Hematopoietic multipotent progenitor cell treated with erythropoietin and hydrocortisone succinate and interleukin-3 and kit ligand, for 4 days (in vitro differentiated cells): Measurements from ENCODE around the gene SPINT3.

Experiments used
- DNase-seq: peaks from one replicate; pipeline ENCODE4 v3.0.0-alpha.2; 2015

The SPINT3 gene

GRCh38 chr20:45515147-45515913 lies at the start of gene SPINT3:
TSS of gene SPINT3 (minus strand) at chr20:45515622. CDS start at chr20:45515608, 14 bp downstream.
- no peak for DNase-seq

- no peak for DNase-seq
Measured at GRCh38 chr20:45564760-45565276, 49.4 kb upstream of the SPINT3 start.

GRCh38 chr20:45555198-45555597 lies 39.8 kb upstream of the SPINT3 start:
- no peak for DNase-seq

- no peak for DNase-seq
Measured at GRCh38 chr20:45552456-45552855, 37.0 kb upstream of the SPINT3 start.

GRCh38 chr20:45550765-45551164 lies 35.3 kb upstream of the SPINT3 start:
- DNase-seq = no peak

- no peak for DNase-seq
Measured at GRCh38 chr20:45548410-45548809, 33.0 kb upstream of the SPINT3 start.

DNA sequence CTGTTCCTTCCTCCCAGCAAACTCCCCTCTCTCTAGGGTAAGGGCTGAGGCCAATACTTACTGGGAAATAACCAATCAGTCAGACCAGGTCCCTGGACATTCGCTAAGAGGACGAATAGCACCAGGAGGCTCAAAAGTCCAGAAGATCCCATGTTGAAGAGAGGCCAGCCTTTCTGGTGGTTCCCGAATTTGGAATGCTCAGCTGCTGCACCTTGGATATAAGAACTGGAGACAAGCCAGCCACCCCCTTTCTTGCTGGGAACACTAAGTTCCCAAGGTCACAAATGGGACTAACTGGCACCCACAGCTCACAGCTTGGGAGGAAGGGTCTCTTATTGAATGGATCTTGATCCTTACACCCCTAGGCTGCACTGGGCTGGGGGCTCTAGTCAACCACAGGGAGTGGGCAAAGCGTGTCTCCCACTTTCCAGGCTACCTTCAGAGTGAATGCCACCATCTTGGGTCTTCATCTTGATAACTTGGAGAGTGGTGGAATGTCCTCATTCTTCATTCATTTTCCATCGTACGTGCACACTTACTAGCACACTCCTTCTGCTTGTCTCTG lies 31.9 kb upstream of the SPINT3 start, which contains the start of gene EPPIN:
TSS of gene EPPIN (minus strand) at position 196 of the 565 bp plus-strand sequence. CDS start at position 152, 44 bp downstream.
- no peak for DNase-seq

GRCh38 chr20:45545754-45546453 lies 30.5 kb upstream of the SPINT3 start:
- DNase-seq = peak; percentile 35

DNA sequence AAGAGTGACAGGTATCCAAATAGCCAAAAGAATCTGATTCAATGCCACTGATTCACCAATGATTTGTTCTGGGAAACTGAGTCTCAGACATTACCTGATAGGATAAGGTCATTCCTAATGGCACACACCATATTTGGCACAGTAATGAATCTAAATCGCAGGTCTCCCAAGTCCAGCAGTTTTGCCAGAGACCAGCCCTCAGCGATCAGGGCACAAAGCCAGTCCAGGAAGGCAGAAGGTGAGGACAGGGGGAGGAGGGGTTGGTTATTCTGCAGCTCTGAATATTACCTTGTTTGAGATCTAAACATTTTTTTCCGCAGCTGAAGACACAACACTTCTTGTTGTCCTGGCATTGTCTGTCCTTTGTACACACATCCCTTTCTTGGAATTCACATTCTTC lies 29.9 kb upstream of the SPINT3 start:
- no peak for DNase-seq

DNA sequence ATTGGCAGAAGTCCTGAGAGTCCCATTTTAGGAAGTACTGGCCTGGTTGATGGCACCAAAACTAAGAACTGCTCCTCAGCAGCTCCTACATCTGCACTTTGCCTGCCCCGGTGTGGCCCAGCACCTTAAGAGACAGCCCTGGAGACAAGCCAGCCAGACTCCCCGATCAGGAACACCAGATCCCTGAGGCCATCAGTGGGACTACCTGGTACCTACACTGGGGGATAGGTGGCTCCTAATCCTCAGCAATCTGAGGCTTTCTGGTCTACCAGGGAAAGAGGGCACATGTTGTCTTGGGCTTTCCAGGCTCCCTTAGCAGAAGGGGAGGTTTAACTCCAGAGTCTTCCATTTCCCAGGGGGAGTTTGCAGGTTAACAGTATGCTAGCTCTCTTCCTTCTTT lies 24.0 kb upstream of the SPINT3 start, which contains the start of gene WFDC6:
TSS of gene WFDC6 (minus strand) at position 101 of the 400 bp plus-strand sequence. CDS start at position 26, 75 bp downstream.
- DNase-seq = no peak

DNA sequence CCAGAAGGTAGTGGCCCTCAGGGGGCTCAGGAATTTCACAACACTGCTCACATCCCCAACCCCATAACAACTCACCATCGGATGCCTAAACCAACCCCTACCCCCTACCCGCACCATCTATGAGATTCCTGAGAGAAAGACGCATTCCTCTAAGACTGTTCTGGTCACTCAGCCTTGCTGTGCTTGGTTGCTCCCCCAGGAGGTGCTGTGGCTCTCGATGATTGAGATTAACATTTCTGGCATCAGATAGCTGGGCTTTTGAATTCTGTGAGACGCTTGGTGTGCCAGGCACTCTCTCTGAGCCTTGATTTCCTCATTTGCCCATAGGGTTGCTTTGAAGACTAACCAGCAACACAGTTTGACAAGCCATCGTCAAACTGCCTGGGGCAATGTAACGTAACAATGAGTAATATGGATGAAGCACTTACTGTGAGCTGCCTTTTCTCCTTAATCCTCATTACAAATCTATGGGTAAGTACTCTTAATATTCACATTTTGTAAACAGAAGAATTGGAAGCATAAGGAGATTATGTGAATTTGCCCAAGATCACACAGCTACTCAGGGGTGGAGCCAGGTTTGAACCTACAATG lies 22.9 kb upstream of the SPINT3 start:
- no peak for DNase-seq

DNA sequence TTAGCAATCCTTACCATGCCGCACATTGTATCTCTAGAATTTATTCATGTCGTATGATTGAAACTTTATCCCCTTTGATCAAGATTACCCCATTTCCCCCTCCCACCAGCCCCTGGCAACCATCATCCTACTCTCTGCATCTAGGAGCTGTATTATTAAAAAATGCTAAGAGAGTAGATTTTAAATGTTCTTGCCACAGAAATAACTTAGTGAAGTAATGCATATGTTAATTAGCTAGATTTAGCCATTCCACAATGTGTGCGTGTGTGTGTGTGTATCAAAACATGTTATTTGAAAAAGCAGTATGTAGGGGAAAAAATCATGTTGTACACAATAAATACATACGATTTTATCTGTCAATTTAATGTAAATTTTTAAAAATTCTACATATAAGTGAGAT lies 11.9 kb upstream of the SPINT3 start:
- DNase-seq = no peak

DNA sequence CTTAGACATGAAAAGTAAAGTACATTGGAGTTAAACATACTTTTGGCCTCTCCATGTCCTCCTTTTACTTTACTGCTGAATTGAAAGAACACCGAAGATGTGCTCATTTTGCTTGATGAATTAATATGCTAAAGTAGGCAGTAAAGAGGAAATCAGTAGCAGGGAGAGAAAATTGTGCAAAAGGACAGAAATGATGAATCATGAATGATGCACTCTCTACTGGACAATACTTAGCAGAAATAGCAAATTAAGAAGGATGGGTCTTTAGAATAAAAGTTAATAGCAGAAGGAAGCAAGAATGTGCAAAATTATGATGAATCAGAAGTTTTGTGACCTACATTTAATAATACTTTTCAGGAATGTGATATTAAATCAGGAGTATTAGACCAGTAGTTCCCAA lies 8.4 kb upstream of the SPINT3 start:
- DNase-seq = no peak

- DNase-seq = no peak
Measured at GRCh38 chr20:45518282-45518681, 2.9 kb upstream of the SPINT3 start.

DNA sequence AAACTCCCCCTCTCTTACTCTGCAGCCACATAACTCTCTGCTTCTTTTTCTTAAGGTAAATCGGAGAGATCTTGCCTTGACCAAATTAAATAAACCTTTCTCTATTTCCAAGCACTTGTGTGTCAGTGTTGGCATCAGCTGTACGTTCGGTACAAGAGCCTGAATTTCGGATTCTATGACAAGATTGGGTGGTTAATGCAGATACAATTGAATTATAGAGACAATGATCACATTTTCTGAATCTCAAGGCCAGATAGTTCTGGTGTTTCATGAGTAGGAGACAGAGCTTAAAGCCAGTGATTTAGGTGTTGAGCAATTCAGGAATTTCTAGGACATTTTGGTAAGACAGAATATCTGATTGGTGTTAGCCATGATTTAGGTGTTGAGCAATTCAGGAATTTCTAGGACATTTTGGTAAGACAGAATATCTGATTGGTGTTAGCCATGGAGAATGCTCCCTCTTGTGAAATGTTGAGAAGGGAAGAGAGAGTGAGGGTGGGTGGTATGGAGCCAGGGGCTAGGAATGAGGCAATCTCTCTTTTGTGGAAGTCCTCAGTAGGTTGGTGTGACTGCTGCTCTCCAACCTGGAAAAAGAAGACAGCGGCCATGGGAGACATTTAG lies 5.1 kb downstream of the SPINT3 start:
- DNase-seq = no peak

GRCh38 chr20:45509091-45509490 lies 6.3 kb downstream of the SPINT3 start:
- no peak for DNase-seq

DNA sequence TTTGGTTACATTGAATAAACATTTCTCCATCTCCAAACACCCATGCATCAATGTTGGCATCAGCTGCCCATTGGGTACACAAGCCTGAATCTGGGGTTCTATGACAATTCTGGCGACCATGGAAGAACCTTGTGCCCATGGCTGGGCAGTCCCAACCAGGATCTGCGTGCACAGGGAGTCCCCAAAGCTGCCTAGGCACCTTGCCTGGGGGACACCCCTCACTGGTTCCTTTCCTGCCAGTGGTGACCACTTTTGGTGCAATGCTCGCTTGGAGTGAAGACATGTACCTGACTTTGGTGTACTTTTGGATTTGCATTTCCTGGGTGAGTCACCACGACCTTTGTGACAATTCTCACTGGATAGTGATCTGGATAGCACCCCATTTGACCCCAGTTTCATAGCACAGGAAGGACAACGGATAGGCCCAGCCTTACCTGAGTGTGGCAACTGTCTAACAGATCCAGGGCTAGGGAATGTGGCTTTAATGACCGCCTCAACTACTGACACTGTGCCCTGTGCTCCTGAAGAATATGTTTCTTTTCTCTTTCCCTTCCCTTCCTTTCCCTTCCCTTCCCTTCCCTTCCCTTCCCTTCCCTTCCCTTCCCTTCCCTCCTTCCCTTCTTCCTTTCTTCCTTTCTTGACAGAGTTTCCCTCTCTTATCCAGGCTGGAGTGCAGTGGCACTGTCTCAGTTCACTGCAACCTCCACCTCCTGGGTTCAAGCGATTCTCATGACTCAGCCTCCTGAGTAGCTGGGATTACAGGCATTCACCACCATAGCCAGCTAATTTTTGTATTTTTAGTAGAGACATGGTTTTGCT lies 7.1 kb downstream of the SPINT3 start:
- DNase-seq = no peak

DNA sequence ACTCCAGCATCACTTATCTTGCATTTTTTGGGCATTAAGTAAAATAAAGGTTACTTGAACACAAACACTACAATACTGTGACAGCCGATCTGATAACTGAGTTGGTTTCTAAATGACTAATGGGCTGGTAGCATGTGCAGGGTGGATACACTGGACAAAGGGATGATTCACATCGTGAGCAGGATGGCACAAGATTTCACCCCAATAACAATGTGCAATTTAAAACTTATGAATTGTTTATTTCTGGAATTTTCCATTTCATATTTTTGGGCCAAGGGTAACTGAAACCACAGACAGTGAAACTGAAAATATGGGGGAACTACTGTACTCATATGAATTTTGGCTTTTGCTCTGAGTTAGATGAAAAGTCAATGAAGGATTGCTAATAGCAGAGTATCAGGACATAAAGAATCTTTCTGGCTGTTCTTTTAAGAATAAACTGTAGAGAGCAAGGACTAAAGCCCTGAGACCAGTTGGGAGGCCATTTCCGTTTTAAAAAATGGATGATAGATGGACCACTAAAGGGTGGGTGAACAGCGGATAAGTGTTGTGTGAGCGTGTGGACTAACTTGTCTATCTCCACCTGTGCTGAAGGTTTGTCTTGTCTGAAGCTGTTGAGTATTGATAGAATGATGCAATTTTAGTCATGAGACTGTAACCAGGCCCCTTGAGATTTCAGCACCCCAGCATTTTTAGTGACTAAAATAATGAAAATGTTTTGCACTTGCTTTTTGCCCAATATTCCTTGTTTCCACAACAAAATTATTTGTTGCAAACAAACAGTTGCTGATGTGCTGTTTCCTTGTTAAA lies 8.2 kb downstream of the SPINT3 start:
- no peak for DNase-seq

DNA sequence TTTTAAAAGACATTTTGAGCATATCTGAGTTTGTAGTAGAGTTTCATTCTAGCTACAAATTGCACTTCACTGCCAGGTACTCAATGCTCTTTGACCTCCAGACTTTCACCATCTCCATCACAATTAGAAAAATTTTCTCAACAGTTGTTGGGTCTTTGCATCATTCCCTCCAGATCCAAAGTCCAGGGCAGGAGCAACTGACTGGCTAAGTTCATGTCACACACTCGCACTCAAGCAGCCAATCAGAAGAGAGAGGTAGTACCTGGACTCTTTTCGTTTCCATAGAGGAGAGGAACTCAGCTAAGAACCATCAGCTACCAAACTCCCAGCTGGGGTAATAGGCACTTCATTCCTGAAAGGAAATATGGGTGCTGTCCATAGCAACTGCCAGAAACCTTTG lies 9.0 kb downstream of the SPINT3 start:
- no peak for DNase-seq

DNA sequence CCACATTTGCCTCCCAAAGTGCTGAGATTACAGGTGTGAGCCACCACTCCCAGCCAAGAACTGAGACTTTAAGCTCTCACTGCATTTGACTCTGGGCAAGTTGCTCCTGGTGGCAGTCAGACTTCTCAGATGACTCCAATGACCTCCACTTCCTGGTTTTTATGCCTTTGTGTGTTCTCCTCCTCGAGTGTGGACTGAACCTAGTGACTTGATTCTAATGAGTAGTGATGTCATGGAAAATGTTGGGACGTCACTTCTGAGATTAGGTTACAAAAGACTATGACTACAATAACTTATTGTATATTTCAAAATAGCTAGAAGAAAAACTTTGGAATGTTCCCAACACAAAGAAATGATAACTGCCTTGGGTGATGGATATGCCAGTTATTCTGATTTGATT lies 12.0 kb downstream of the SPINT3 start:
- DNase-seq = no peak

DNA sequence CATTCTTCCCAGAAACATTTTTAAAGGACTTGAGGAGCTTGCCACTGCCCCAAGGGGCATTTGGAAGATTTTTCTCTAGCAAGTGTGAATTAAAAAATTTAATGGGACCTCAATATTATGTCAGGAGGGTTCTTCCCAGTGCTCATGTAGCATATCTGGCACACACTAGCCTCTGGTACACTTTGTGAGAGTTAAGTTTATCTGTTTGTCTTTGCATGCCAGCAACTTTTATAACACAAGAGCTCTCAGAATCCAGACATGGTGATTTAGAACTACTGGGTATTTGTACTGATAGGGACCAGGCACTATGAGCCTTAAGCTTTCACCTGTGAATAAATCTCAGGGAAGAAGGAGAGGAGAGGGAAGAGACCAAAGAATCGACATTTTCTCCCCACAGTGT lies 12.9 kb downstream of the SPINT3 start:
- DNase-seq = no peak
